Right atrium auricular region (tissue), 2 donors: ENCODE results near the gene GREB1L. TPM values are rescaled to one million over a fixed set of nuclear protein-coding genes. Genes with fewer than 3 reads are reported as not detected.
"Not testable (repeated sequence)": the region's sequence is repeated elsewhere in the genome, so short reads cannot be mapped to it uniquely, and the experiment has no call there.

Experiments
- DNase-seq: peaks from one replicate; pipeline ENCODE4 v3.0.0-alpha.2; 2019; ENCODE audit warnings: low spot score
- H3K27ac ChIP-seq, 2 donors: fragments of 200-600 bp; sonication (generic); 1 replicate in 1 of 2; 2 replicates in 1 of 2; pipeline ENCODE4 v1.5.1; 2016 to 2019
- H3K27me3 ChIP-seq, 2 donors: fragments of 200-600 bp; sonication (generic); one replicate each; pipeline versions ENCODE4 v1.5.1 to v1.6.0; 2017 to 2019
- H3K36me3 ChIP-seq: fragments of 200-600 bp; sonication (generic); one replicate; pipeline ENCODE4 v1.5.1; 2016
- H3K4me1 ChIP-seq, 2 donors: fragments of 200-600 bp; sonication (generic); one replicate each; pipeline versions ENCODE4 v1.5.1 to v1.6.0; 2017 to 2019
- H3K4me3 ChIP-seq, 2 donors: fragments of 200-600 bp; sonication (generic); 1 replicate in 1 of 2; 2 replicates in 1 of 2; pipeline ENCODE4 v1.5.1; 2017 to 2019; ENCODE audit warnings: mild to moderate bottlenecking in 1 of 2, moderate library complexity in 1 of 2
- H3K9me3 ChIP-seq, 2 donors: fragments of 200-600 bp; sonication (generic); one replicate each; pipeline ENCODE4 v1.5.1; 2019
- total RNA-seq, 2 donors: library from RNA; depleted of rRNA; stranded (reverse); fragments of >200 nt; gene quantifications; one replicate each; pipeline ENCODE4 v1.1.0, GENCODE V29; 2016
- TF ChIP-seq, protein P1 (sequence below), 2 donors: fragments of 200-600 bp; sonication (generic); IDR thresholded peaks; one replicate each; pipeline ENCODE4 v1.5.1; 2019; ENCODE audit warnings: antibody characterized with exemption in 2 of 2

Gene GREB1L
- total RNA-seq, 2 donors from 2014 or later = 17.5 to 19.1 TPM

DNA sequence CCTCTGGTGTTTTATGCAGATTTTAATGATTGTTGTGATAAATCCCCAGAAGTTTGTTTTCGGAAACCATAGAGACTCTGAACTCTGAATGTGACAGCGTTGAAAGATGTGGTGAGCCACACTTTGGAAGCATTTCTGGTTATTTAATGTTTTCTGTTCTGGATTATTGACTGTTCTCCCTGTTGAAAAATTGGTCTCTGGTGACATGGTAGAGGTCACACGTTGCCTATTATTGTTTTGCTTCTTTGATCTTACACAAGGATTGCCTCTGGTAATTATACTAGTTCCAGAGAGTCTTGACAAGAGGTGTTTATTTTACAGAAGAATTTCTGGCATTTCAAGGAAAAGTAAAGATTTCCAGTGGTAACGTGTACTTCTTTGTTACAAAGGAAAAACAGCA is 127.1 kb downstream of the GREB1L start:
- TF ChIP-seq, protein P1, sequence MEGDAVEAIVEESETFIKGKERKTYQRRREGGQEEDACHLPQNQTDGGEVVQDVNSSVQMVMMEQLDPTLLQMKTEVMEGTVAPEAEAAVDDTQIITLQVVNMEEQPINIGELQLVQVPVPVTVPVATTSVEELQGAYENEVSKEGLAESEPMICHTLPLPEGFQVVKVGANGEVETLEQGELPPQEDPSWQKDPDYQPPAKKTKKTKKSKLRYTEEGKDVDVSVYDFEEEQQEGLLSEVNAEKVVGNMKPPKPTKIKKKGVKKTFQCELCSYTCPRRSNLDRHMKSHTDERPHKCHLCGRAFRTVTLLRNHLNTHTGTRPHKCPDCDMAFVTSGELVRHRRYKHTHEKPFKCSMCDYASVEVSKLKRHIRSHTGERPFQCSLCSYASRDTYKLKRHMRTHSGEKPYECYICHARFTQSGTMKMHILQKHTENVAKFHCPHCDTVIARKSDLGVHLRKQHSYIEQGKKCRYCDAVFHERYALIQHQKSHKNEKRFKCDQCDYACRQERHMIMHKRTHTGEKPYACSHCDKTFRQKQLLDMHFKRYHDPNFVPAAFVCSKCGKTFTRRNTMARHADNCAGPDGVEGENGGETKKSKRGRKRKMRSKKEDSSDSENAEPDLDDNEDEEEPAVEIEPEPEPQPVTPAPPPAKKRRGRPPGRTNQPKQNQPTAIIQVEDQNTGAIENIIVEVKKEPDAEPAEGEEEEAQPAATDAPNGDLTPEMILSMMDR (IDR thresholded peaks at IDR 0.05) = no peak
- no peak for DNase-seq
- Histone ChIP-seq H3K9me3 (no peaks in the 10 kb centered on the region), H3K36me3 (no peaks in the 10 kb centered on the region), H3K4me1 (no peaks in the 10 kb centered on the region), H3K27ac (no peak overlapping the region), H3K27me3 (no peaks in the 10 kb centered on the region), H3K4me3 (no peak overlapping the region)

DNA sequence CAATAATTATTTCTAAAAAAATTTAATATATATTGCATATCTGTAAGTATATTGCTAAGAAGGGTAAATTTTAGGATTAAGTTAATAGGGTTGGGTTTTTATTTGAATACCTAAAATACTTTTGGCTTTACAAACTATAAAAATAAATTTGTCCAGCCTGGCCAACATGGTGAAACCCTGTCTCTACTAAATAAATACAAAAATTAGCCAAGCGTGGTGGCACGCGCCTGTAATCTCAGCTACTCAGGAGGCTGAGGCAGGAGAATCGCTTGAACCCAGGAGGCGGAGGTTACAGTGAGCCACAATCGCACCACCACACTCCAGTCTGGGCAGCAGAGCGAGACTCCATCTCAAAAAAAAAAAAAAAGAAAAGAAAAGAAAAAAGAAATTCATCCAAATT is 127.6 kb downstream of the GREB1L start:
- not testable (repeated sequence) for H3K4me1 ChIP-seq, H3K4me3 ChIP-seq, DNase-seq, H3K27ac ChIP-seq, H3K36me3 ChIP-seq, H3K9me3 ChIP-seq, H3K27me3 ChIP-seq

DNA sequence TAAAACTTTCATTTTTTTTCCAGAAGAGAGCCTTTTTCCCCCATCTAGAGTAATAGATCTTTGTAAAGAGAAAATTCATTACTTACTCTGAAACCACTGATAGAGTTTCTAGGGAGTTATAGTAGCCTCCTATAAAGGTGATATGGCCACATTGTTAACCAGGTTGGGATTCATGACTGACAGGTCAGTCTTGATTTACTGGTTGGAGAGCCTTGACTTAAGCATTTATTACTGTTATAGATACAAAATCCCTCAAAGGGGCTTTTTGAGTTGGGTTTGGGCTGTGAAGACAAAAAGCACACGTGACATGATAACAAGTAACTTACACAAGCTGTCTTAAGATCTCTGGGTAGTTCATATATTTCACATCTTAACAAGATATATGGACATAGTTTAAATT is 141.0 kb downstream of the GREB1L start:
- no peak overlapping the region for H3K4me3 ChIP-seq
- H3K9me3 ChIP-seq = no peaks in the 10 kb centered on the region
- no peaks in the 10 kb centered on the region for H3K4me1 ChIP-seq
- H3K27me3 ChIP-seq = no peaks in the 10 kb centered on the region
- DNase-seq = no peak
- no peaks in the 10 kb centered on the region for H3K36me3 ChIP-seq
- TF ChIP-seq, protein P1 (IDR thresholded peaks at IDR 0.05) = no peak
- no peak overlapping the region for H3K27ac ChIP-seq

DNA sequence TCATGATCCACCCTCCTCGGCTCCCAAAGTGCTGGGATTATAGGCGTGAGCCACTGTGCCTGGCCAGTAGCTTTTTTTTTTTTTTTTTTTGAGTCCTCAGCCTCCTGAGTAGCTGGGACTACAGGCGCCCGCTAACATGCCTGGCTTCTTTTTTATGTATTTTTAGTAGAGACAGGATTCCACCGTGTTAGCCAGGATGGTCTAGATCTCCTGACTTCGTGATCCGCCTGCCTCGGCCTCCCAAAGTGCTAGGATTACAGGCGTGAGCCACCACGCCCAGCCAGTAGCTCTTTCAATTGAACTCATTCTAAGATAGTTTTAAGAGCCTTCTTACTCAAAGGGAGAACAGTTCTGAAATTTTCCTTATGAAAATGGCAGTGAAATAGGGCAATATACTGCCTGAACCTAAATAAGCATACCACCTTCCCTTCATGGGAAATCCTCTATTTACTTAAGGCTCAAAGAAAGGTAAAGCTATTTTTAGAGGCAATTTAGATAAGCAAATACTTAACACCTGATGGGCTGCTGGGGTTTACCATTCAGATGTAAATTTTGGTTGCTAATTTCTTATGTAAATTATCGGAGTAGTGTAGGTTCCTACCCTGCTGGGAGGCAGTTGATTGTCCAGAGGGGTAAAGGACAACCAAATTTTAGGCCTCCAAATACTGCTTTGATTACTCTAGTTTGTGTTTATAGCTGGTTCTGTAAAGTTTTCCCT is 144.7 kb downstream of the GREB1L start:
- Histone ChIP-seq H3K4me3 (no peak overlapping the region), H3K27me3 (no peaks in the 10 kb centered on the region), H3K27ac (no peak overlapping the region), H3K9me3 (no peaks in the 10 kb centered on the region), H3K4me1 (no peaks in the 10 kb centered on the region), H3K36me3 (no peaks in the 10 kb centered on the region)
- no peak for DNase-seq
- TF ChIP-seq, protein P1 (IDR thresholded peaks at IDR 0.05) = no peak

DNA sequence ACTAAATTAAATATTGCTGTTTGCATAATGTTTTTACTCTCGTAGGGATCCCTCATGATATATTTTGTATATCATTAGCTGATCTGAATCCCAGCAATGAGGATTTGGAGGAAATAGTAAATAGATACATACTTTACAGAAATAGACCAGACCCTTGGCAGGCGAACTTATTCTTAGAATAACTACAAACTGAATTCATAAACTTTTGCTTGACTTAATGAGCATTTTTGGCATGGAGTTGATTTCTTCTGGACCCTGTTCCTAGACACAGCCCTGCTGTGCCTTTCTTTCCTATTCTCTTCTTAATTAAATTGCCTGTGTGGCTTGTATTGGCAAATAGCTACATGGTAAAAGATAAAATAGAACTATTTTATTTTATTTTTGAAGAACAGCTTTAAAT is 145.9 kb downstream of the GREB1L start:
- Histone ChIP-seq H3K27ac (no peak overlapping the region), H3K27me3 (no peaks in the 10 kb centered on the region), H3K4me1 (no peaks in the 10 kb centered on the region), H3K9me3 (no peaks in the 10 kb centered on the region), H3K4me3 (no peak overlapping the region), H3K36me3 (no peaks in the 10 kb centered on the region)
- TF ChIP-seq, protein P1 (IDR thresholded peaks at IDR 0.05) = no peak
- DNase-seq = no peak

DNA sequence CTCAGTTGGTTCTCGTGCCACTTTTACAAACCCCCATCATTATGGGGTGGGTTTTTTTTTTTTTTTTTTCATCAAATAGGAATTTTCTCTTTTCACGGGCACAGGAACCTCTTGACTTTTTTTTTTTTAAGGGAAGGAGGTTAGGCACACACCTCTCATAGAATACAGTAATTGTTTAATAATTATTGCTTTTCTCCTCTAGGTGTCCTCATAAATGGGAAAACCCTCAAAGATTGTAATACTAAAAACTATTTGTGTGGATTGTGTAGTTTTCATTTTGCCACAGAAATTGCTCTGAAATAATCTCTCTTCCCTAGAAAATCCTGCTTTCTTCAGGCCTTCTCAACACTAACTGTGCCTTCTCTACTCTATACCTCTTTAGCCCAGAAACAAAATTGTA is 147.3 kb downstream of the GREB1L start:
- TF ChIP-seq, protein P1 (IDR thresholded peaks at IDR 0.05) = no peak
- DNase-seq = no peak
- no peaks in the 10 kb centered on the region for H3K27me3 ChIP-seq
- H3K4me3 ChIP-seq = no peak overlapping the region
- H3K36me3 ChIP-seq = no peaks in the 10 kb centered on the region
- H3K9me3 ChIP-seq = no peaks in the 10 kb centered on the region
- H3K27ac ChIP-seq = no peak overlapping the region
- peaks cover 0 to 8% of the 10 kb centered on the region in 2 donors for H3K4me1 ChIP-seq
